CD4-positive, alpha-beta T cell treated with Interleukin-4 for 4 hours (primary cell): ENCODE measurements around the gene MTCL1.

Experiments used
- DNase-seq: peaks from one replicate; pipeline ENCODE4 v3.0.0-alpha.2; 2020

Gene MTCL1

GRCh38 chr18:8705238-8705960 is at the start of gene MTCL1:
Gene MTCL1 (plus strand): TSS chr18:8705556. CDS start chr18:8705661, 105 bp downstream.
- no peak for DNase-seq

- no peak for DNase-seq
These were observed 49.1 kb upstream of the MTCL1 start for GRCh38 chr18:8656232-8656631.

- no peak for DNase-seq
These were observed 48.1 kb upstream of the MTCL1 start for GRCh38 chr18:8657050-8657820.

- no peak for DNase-seq
These were observed 47.4 kb upstream of the MTCL1 start for GRCh38 chr18:8657873-8658470.

GRCh38 chr18:8658858-8659485 is 46.4 kb upstream of the MTCL1 start:
- no peak for DNase-seq

GRCh38 chr18:8659609-8660242 is 45.6 kb upstream of the MTCL1 start:
- no peak for DNase-seq

- DNase-seq, result no peak
These were observed 45.0 kb upstream of the MTCL1 start for GRCh38 chr18:8660316-8660715.

- no peak for DNase-seq
These were observed 43.4 kb upstream of the MTCL1 start for GRCh38 chr18:8661754-8662559.

GRCh38 chr18:8662560-8663255 is 42.6 kb upstream of the MTCL1 start:
- DNase-seq, result no peak

GRCh38 chr18:8667846-8668245 is 37.5 kb upstream of the MTCL1 start:
- DNase-seq, result no peak

- DNase-seq, result no peak
These were observed 37.0 kb upstream of the MTCL1 start for GRCh38 chr18:8668381-8668780.

- DNase-seq, result no peak
These were observed 35.8 kb upstream of the MTCL1 start for GRCh38 chr18:8669571-8669970.

- DNase-seq, result no peak
These were observed 31.8 kb upstream of the MTCL1 start for GRCh38 chr18:8673256-8674209.

GRCh38 chr18:8675057-8675456 is 30.3 kb upstream of the MTCL1 start:
- DNase-seq, result no peak

GRCh38 chr18:8681196-8681595 is 24.2 kb upstream of the MTCL1 start:
- no peak for DNase-seq

GRCh38 chr18:8684577-8684976 is 20.8 kb upstream of the MTCL1 start:
- no peak for DNase-seq

GRCh38 chr18:8685141-8685913 is 20.0 kb upstream of the MTCL1 start:
- no peak for DNase-seq

GRCh38 chr18:8685914-8686216 is 19.5 kb upstream of the MTCL1 start:
- DNase-seq, result no peak

- DNase-seq, result no peak
These were observed 18.7 kb upstream of the MTCL1 start for GRCh38 chr18:8686611-8687010.
